GM18907 (cell line): ENCODE measurements around the gene PRPF40B.
A peak's percentile ranks its signal among the peaks of the same experiment; 100 is the strongest.

Source experiments
- ATAC-seq: cut with Tn5 transposase; IDR thresholded peaks from one replicate; pipeline ENCODE4 v1.9.1; 2021; ENCODE audit warnings: mild to moderate bottlenecking, moderate library complexity; ENCODE audit not compliant: unreplicated experiment

PRPF40B gene

DNA sequence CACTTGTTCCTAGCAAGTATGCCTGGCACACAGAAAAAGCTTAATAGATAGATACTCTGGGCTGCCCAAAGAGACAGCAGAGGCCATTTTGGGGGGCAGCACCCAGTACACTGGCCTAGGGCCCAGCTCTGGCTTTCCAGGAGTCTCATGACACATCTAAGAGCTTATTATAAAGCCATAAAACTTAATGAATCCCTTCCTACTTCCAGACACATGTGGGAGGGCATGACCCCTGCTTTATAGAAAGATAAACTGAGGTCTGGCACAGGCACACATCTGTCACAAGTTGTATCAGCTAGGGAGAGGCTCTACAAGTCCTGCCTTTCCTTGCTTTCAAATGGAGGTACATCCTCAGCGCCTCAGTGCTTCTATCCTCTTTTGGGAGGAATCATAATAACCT, 56.7 kb downstream of the PRPF40B start:
- no peak for ATAC-seq

- ATAC-seq = no peak
Measured at GRCh38 chr12:49683599-49684309, 60.4 kb downstream of the PRPF40B start.

- ATAC-seq = no peak
Measured at GRCh38 chr12:49684310-49684854, 61.0 kb downstream of the PRPF40B start.

GRCh38 chr12:49687941-49688340, 64.6 kb downstream of the PRPF40B start:
- no peak for ATAC-seq

DNA sequence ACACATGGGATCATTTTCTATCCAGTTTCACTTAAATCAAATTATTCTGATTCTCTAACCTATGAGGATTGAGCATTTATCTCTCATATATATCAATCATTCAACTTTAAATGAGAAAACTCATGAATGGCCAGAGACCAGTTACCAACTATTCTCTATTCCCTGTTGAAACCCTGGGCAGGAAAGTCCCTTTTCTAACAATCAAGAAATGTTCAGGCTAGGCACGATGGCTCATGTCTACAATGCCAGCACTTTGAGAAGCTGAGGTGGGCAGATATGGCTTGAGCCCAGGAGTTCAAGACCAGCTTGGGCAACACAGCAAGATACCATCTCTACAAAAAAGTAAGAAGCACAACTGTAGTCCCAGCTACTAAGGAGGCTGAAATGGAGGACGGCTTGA, 65.9 kb downstream of the PRPF40B start:
- peak; percentile 50 for ATAC-seq

GRCh38 chr12:49689785-49690184, 66.4 kb downstream of the PRPF40B start:
- no peak for ATAC-seq

GRCh38 chr12:49692851-49693250, 69.5 kb downstream of the PRPF40B start:
- no peak for ATAC-seq

GRCh38 chr12:49693931-49694444, 70.6 kb downstream of the PRPF40B start:
- ATAC-seq = no peak
